Activated naive CD4-positive, alpha-beta T cell (primary cell): ENCODE measurements around the gene LRPAP1.
"Not testable (repeated sequence)": the region's sequence is repeated elsewhere in the genome, so short reads cannot be mapped to it uniquely, and the experiment has no call there.

Experiments used
- DNase-seq, 4 experiments: peaks; one replicate each; lab custom pipeline; 2025; lab: John Stamatoyannopoulos, UW

LRPAP1 gene

GRCh38 chr4:3460926-3461325, 71.3 kb downstream of the LRPAP1 start:
- DNase-seq: no peak

GRCh38 chr4:3459156-3459555, 73.1 kb downstream of the LRPAP1 start:
- not testable (repeated sequence) for DNase-seq

- DNase-seq: no peak
Measured at GRCh38 chr4:3458371-3458770, 73.9 kb downstream of the LRPAP1 start.

GRCh38 chr4:3455596-3455995, 76.6 kb downstream of the LRPAP1 start:
- DNase-seq: not testable (repeated sequence)
